HUES64 (cell line): ENCODE results near the gene FNDC10.

ENCODE experiments used
- H3K27ac ChIP-seq: 2 replicates; pipeline ENCODE4 v1.7.0; 2013; ENCODE audit warnings: low read depth, low read length, inconsistent platforms
- H3K27me3 ChIP-seq: 2 replicates; pipeline ENCODE4 v1.6.1; 2013; ENCODE audit warnings: mild to moderate bottlenecking, low read length; ENCODE audit not compliant: insufficient read depth
- H3K36me3 ChIP-seq: 2 replicates; pipeline ENCODE4 v1.6.1; 2013; ENCODE audit warnings: mild to moderate bottlenecking, low read length; ENCODE audit not compliant: insufficient read depth
- H3K4me1 ChIP-seq: 2 replicates; pipeline ENCODE4 v1.6.1; 2013; ENCODE audit warnings: mild to moderate bottlenecking, low read length, moderate library complexity; ENCODE audit not compliant: insufficient read depth
- H3K4me3 ChIP-seq: 2 replicates; pipeline ENCODE4 v1.5.1; 2013; ENCODE audit warnings: mild to moderate bottlenecking, low read length, moderate library complexity
- H3K9ac ChIP-seq: 2 replicates; pipeline ENCODE4 v1.6.1; 2013; ENCODE audit warnings: mild to moderate bottlenecking, low read depth, low read length
- H3K9me3 ChIP-seq: 2 replicates; pipeline ENCODE4 v1.6.1; 2013; ENCODE audit warnings: low read depth, low read length; ENCODE audit not compliant: insufficient read depth
- WGBS: fragments of 150-250, 120-280 bp; methylation state at CpG from one replicate; pipeline ENCODE4 v1.1.7; 2013; ENCODE audit warnings: missing lambda C conversion rate; 5-methylcytosine and 5-hydroxymethylcytosine counted together

The FNDC10 gene

GRCh38 chr1:1573843-1574720, 25.9 kb downstream of the FNDC10 start:
- Histone ChIP-seq H3K27me3 (peaks cover 3% of the 10 kb centered on the region; the same call in 1 of the 2 replicates), H3K9ac (peak overlapping the region; percentile 99), H3K4me1 (no peaks in the 10 kb centered on the region), H3K27ac (peak overlapping the region; percentile 99), H3K4me3 (peak overlapping the region; percentile 99), H3K36me3 (peaks cover 28% of the 10 kb centered on the region), H3K9me3 (no peaks in the 10 kb centered on the region)
- WGBS = under 1% methylated on average over 94 of the region's 96 CpGs

- WGBS = 95% methylated on average over 7 of the region's 7 CpGs
- Histone ChIP-seq H3K36me3 (peaks cover 45% of the 10 kb centered on the region), H3K27ac (peak overlapping the region; percentile 16; the same call in 1 of the 2 replicates), H3K9me3 (no peaks in the 10 kb centered on the region), H3K27me3 (no peaks in the 10 kb centered on the region), H3K9ac (no peak overlapping the region), H3K4me3 (no peak overlapping the region), H3K4me1 (0 out of 2 replicates have a peak, but pooled peaks cover 4% of the 10 kb centered on the region)
These were observed 30.6 kb downstream of the FNDC10 start for GRCh38 chr1:1569341-1569740.

- H3K9ac ChIP-seq = peak overlapping the region; percentile 59
- no peaks in the 10 kb centered on the region for H3K27me3 ChIP-seq
- H3K27ac ChIP-seq = peak overlapping the region; percentile 90; the same call in 1 of the 2 replicates
- H3K36me3 ChIP-seq = peaks cover 58% of the 10 kb centered on the region
- no peak overlapping the region for H3K4me3 ChIP-seq
- H3K4me1 ChIP-seq = 0 out of 2 replicates have a peak, but pooled peaks cover 4% of the 10 kb centered on the region
- 66% methylated on average over 10 of the region's 10 CpGs for WGBS
- no peaks in the 10 kb centered on the region for H3K9me3 ChIP-seq
These were observed 32.0 kb downstream of the FNDC10 start for GRCh38 chr1:1567891-1568291.

GRCh38 chr1:1567152-1567875, 32.6 kb downstream of the FNDC10 start:
- H3K9ac ChIP-seq = no peak overlapping the region
- H3K4me3 ChIP-seq = no peak overlapping the region
- 0 out of 2 replicates have a peak, but pooled peaks cover 4% of the 10 kb centered on the region for H3K4me1 ChIP-seq
- 95% methylated on average over 31 of the region's 31 CpGs for whole genome bisulfite sequencing
- no peaks in the 10 kb centered on the region for H3K27me3 ChIP-seq
- H3K9me3 ChIP-seq = no peaks in the 10 kb centered on the region
- no peak overlapping the region; the same call in 1 of the 2 replicates for H3K27ac ChIP-seq
- H3K36me3 ChIP-seq = peaks cover 60% of the 10 kb centered on the region

GRCh38 chr1:1565340-1565739, 34.6 kb downstream of the FNDC10 start:
- peaks cover 68% of the 10 kb centered on the region for H3K36me3 ChIP-seq
- H3K27ac ChIP-seq = no peak overlapping the region
- H3K27me3 ChIP-seq = no peaks in the 10 kb centered on the region
- H3K9ac ChIP-seq = no peak overlapping the region
- 0 out of 2 replicates have a peak, but pooled peaks cover 4% of the 10 kb centered on the region for H3K4me1 ChIP-seq
- no peaks in the 10 kb centered on the region for H3K9me3 ChIP-seq
- 97% methylated on average over 10 of the region's 10 CpGs for WGBS
- no peak overlapping the region for H3K4me3 ChIP-seq

GRCh38 chr1:1564268-1564667, 35.7 kb downstream of the FNDC10 start:
- Histone ChIP-seq H3K36me3 (peaks cover 62% of the 10 kb centered on the region), H3K27me3 (no peaks in the 10 kb centered on the region), H3K9ac (no peak overlapping the region), H3K9me3 (no peaks in the 10 kb centered on the region), H3K4me3 (no peak overlapping the region), H3K27ac (no peak overlapping the region), H3K4me1 (0 out of 2 replicates have a peak, but pooled peaks cover 4% of the 10 kb centered on the region)
- 96% methylated on average over 19 of the region's 19 CpGs for WGBS

- 96% methylated on average over 12 of the region's 12 CpGs for WGBS
- H3K9me3 ChIP-seq = no peaks in the 10 kb centered on the region
These were observed 36.2 kb downstream of the FNDC10 start for GRCh38 chr1:1563688-1564087.

GRCh38 chr1:1562556-1563195, 37.3 kb downstream of the FNDC10 start:
- Histone ChIP-seq H3K4me3 (no peak overlapping the region), H3K27ac (no peak overlapping the region), H3K27me3 (no peaks in the 10 kb centered on the region), H3K9me3 (no peaks in the 10 kb centered on the region), H3K4me1 (no peaks in the 10 kb centered on the region), H3K9ac (no peak overlapping the region), H3K36me3 (peaks cover 60% of the 10 kb centered on the region)
- 96% methylated on average over 21 of the region's 21 CpGs for WGBS

More at GRCh38 chr1:1563688-1564087, 36.2 kb downstream of the FNDC10 start:
- Histone ChIP-seq H3K36me3 (peaks cover 60% of the 10 kb centered on the region), H3K27me3 (no peaks in the 10 kb centered on the region), H3K4me1 (0 out of 2 replicates have a peak, but pooled peaks cover 4% of the 10 kb centered on the region), H3K9ac (no peak overlapping the region), H3K27ac (no peak overlapping the region), H3K4me3 (no peak overlapping the region)

- Histone ChIP-seq H3K4me1 (no peaks in the 10 kb centered on the region), H3K9ac (no peak overlapping the region), H3K27ac (no peak overlapping the region), H3K27me3 (no peaks in the 10 kb centered on the region), H3K4me3 (no peak overlapping the region), H3K9me3 (no peaks in the 10 kb centered on the region), H3K36me3 (peaks cover 60% of the 10 kb centered on the region)
- WGBS = 97% methylated on average over 15 of the region's 15 CpGs
These were observed 38.0 kb downstream of the FNDC10 start for GRCh38 chr1:1561801-1562470.

- Histone ChIP-seq H3K4me1 (no peaks in the 10 kb centered on the region), H3K9me3 (no peaks in the 10 kb centered on the region), H3K27ac (no peak overlapping the region), H3K36me3 (peaks cover 57% of the 10 kb centered on the region), H3K9ac (no peak overlapping the region), H3K4me3 (no peak overlapping the region), H3K27me3 (no peaks in the 10 kb centered on the region)
- WGBS = 95% methylated on average over 8 of the region's 9 CpGs
These were observed 39.8 kb downstream of the FNDC10 start for GRCh38 chr1:1560178-1560577.
